ENCODE measurements around the gene ICE2.

ICE2 gene

GRCh38 chr15:60444289-60444912 lies 34.5 kb downstream of the ICE2 start:
- peak; percentile 82 for TF ChIP-seq CTCF (conservative IDR thresholded peaks at IDR 0.05)
- no peak overlapping the region for H3K27ac ChIP-seq

GRCh38 chr15:60442763-60443162 lies 36.2 kb downstream of the ICE2 start:
- H3K27ac ChIP-seq = no peak overlapping the region
- no peak for TF ChIP-seq CTCF (conservative IDR thresholded peaks at IDR 0.05)

- TF ChIP-seq CTCF (conservative IDR thresholded peaks at IDR 0.05) = no peak
- no peak overlapping the region; the same call in 1 of the 2 replicates for H3K27ac ChIP-seq
Observed at GRCh38 chr15:60442031-60442650, 36.8 kb downstream of the ICE2 start.

GRCh38 chr15:60441331-60441730 lies 37.6 kb downstream of the ICE2 start:
- peak overlapping the region; percentile 27 for H3K27ac ChIP-seq
- no peak for TF ChIP-seq CTCF (conservative IDR thresholded peaks at IDR 0.05)

- H3K27ac ChIP-seq = no peak overlapping the region
- TF ChIP-seq CTCF (conservative IDR thresholded peaks at IDR 0.05) = no peak
Observed at GRCh38 chr15:60438646-60439045, 40.3 kb downstream of the ICE2 start.

GRCh38 chr15:60428935-60429334 lies 50.0 kb downstream of the ICE2 start:
- no peak overlapping the region for H3K27ac ChIP-seq
- no peak for TF ChIP-seq CTCF (conservative IDR thresholded peaks at IDR 0.05)

- TF ChIP-seq CTCF (conservative IDR thresholded peaks at IDR 0.05) = no peak
- no peak overlapping the region for H3K27ac ChIP-seq
Observed at GRCh38 chr15:60426870-60427508, 52.0 kb downstream of the ICE2 start.
